Retinal pigment epithelial cell (primary cell): Measurements from ENCODE around the gene FHOD3.

ENCODE experiments used
- DNase-seq: peaks from one replicate; pipeline ENCODE4 v3.0.0-alpha.2; 2010; ENCODE audit warnings: low read depth
- H3K4me3 ChIP-seq: 2 replicates; pipeline ENCODE4 v1.5.1; 2011; ENCODE audit warnings: mild to moderate bottlenecking, low read length, control low read depth, moderate library complexity
- TF ChIP-seq, protein P1 (sequence below): conservative IDR thresholded peaks from 2 replicates; pipeline ENCODE4 v1.5.1; 2011; ENCODE audit warnings: low read depth, low read length, control low read depth, inconsistent platforms

Gene FHOD3

DNA sequence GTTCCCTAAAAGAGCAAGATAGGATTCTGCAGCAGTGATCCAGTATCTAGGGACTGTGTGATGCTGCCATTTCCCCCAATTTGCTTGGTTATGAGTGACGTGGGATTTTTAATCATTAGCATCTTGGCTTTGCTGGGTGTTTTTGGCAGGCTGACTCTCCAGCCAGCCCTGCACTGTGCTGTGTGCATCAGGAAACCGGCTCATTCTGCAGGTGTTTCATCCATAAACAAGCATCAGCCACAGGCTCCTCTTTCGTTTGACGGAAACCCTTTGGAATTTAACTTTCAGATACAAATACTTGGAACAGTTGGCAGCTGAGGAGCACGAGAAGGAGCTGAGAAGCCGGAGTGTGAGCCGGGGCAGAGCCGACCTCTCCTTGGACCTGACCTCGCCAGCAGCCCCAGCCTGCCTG, 395.4 kb downstream of the FHOD3 start:
- DNase-seq: no peak
- H3K4me3 ChIP-seq: no peak overlapping the region
- TF ChIP-seq, protein P1, sequence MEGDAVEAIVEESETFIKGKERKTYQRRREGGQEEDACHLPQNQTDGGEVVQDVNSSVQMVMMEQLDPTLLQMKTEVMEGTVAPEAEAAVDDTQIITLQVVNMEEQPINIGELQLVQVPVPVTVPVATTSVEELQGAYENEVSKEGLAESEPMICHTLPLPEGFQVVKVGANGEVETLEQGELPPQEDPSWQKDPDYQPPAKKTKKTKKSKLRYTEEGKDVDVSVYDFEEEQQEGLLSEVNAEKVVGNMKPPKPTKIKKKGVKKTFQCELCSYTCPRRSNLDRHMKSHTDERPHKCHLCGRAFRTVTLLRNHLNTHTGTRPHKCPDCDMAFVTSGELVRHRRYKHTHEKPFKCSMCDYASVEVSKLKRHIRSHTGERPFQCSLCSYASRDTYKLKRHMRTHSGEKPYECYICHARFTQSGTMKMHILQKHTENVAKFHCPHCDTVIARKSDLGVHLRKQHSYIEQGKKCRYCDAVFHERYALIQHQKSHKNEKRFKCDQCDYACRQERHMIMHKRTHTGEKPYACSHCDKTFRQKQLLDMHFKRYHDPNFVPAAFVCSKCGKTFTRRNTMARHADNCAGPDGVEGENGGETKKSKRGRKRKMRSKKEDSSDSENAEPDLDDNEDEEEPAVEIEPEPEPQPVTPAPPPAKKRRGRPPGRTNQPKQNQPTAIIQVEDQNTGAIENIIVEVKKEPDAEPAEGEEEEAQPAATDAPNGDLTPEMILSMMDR: no peak

DNA sequence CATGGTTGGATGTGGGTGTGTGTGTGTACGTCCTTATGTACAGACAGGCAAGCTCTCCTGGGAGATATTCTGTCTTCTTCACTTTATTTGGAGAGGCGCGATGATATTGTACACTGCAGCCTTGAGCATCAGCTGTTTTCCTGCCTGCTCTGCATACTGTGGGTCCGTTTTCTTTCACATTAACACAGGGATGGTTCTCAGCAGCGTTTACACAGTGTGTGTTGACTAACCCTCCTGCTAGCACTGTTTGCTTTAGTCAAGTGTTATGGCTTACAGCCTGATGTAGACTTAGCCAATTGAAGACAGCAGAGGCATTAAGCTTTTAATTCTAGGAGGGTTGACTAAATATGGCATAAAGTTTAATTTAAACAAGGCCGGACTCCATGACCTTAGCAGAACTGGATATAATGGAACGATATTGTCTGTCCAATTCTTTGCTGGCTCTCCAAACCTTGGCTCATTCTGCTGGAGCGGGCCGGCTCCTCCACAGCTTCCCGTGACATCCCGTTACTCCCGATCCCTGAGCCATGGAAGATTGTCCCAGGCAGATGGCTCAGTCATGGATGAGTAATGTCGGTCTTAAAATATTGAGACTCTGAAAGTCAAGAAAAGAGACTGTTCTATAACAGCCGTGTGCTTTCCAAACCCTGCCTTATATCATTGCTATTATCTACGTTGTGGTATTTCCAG, 396.6 kb downstream of the FHOD3 start:
- DNase-seq: no peak
- H3K4me3 ChIP-seq: no peak overlapping the region
- TF ChIP-seq, protein P1: no peak

DNA sequence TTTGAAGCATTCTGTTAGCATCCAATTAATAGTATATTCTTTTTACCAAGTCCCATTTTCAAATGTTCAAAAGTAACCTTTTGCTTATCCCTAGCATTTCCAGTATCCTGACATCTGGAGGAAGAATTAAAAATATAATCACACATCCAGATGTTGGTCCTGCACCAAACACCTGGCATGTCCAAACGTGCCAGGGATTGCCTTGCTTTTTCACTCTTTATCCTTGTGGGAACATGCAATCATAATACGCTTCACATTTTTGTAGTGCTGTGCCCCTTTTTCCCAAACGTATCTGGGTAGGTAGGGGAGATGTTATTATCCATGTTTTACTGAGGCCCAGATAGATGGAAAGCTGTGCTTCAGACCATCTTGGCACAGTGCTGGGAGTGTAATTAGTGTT, 398.3 kb downstream of the FHOD3 start:
- DNase-seq: no peak
- TF ChIP-seq, protein P1: no peak
- H3K4me3 ChIP-seq: no peak overlapping the region

DNA sequence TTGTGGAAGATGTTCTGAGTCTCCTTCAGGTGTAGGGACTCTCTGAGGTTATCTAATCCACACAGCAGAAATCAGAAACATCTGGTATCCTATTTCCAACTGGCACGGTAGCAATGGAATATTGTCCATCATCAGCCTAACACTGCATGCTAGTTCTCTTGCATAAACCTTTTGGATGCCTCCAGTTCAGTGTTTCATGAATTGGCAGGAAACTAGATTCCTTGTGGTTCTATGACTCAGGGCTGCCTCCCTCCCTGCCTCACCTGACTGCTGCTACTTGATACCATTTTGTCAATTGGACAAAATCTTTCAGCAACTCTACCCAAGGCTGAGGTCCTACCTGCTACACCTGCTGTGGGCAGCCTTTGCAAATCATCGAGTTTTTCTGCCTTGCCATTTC, 400.4 kb downstream of the FHOD3 start:
- TF ChIP-seq, protein P1: no peak
- peak; percentile 61 for DNase-seq
- H3K4me3 ChIP-seq: no peak overlapping the region

DNA sequence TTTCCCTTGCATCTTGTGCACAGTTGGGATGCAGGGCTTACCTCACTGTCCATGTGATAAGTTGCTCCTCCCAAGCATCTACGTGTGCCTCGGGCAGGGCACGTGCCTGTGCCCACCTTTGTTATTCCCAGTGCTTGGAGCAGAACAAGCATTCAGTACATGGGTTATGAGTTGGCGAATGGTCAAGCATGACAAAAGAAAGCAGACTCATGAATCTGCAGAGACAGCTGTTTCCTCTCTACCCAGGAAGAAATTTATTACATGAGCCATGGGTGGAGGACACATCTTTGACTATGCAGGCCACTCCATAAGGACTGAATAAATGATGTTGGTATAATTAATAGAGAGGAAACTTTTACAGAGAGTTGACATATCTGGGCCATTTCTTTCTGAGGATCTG, 403.4 kb downstream of the FHOD3 start:
- DNase-seq: no peak
- no peak overlapping the region for H3K4me3 ChIP-seq
- TF ChIP-seq, protein P1: no peak

DNA sequence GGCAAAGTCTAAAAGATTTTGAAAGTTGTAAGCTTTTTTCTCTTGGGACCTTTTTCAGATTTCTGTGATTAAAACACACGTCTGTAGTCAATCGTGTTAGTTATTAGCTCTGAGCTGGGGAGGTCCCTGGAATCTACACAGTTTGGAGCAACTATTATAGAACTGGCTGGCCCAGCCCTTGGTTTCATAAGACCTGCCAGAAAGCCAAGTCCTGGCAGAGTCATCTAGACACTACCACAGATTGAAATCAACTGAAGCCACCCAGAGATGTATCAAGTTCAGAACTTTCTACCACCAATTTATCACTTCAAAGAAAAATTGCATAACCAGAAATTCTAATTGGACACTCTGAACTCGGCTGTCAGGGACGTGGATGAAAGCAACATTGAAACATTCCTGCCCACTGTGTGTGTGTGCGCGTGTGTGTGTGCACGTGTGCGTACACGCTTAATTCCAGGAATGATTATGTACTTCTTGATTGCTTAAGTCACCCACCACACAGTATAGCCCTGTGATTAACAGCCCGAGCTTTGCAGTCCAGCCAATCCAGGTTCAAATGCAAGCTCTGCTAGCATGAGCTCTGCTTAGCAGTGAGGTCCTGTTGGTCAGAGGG, 405.0 kb downstream of the FHOD3 start:
- TF ChIP-seq, protein P1: no peak
- H3K4me3 ChIP-seq: no peak overlapping the region
- DNase-seq: no peak

DNA sequence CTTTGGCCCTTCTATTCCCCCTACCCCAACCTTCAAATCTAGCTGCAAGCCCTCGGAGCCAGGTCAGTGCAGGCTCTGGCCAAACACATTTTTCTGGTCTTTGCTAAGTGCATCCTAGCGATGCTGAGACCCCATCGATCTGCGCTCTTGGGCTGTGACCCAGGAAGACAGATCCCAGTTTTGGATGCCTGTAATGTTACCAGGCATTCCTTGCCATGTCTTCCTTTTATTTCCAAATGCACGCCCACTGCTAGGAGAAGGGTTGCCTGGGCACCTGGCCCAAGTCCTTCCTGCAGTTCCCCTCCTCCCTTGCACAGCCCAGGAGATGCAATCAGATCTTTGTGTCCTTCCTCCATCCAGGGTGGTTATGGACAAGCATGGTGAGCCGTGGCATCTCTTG, 406.6 kb downstream of the FHOD3 start:
- no peak for DNase-seq
- no peak overlapping the region for H3K4me3 ChIP-seq
- TF ChIP-seq, protein P1: no peak
